Right cardiac atrium (tissue), 5 donors: ENCODE measurements around the gene NELL1. TPM values are rescaled to one million over a fixed set of nuclear protein-coding genes. Genes with fewer than 3 reads are reported as not detected.

Experiments used
- ATAC-seq, 2 donors: fragments of 200-7000 bp; cut with Tn5 transposase; one replicate each; pipeline versions ENCODE4 v1.8.0 to v1.9.1; 2020; ENCODE audit warnings: moderate library complexity in 2 of 2, mild to moderate bottlenecking in 1 of 2
- DNase-seq, 3 donors: peaks; one replicate each; pipeline ENCODE4 v3.0.0-alpha.2; 2020
- H3K27ac ChIP-seq: one replicate; pipeline ENCODE4 v1.5.1; 2013; ENCODE audit warnings: mild to moderate bottlenecking, low read length, control low read depth, moderate library complexity
- H3K27me3 ChIP-seq: one replicate; pipeline ENCODE4 v1.6.1; 2013; ENCODE audit not compliant: control insufficient read depth, insufficient read depth
- H3K4me1 ChIP-seq: one replicate; pipeline ENCODE4 v1.6.1; 2013; ENCODE audit warnings: low read length; ENCODE audit not compliant: control insufficient read depth, insufficient read depth
- H3K4me3 ChIP-seq: one replicate; pipeline ENCODE4 v1.5.1; 2013; ENCODE audit warnings: low read length, control low read depth
- H3K9me3 ChIP-seq: one replicate; pipeline ENCODE4 v1.6.1; 2013; ENCODE audit warnings: low read length; ENCODE audit not compliant: control insufficient read depth
- WGBS: extraction: QIAGEN DNeasy Blood & Tissue Kit; methylation state at CpG from one replicate; pipeline ENCODE4 v1.1.7; 2013; 5-methylcytosine and 5-hydroxymethylcytosine counted together
- intact Hi-C, 4 donors: fragments of 100-400 bp; cut with DNase I; formaldehyde crosslinking; loops; one replicate each; pipeline versions ENCODE4 v1.11.0 to v1.14.0; 2022 to 2023
- polyA plus RNA-seq: library from polyadenylated mRNA; stranded (reverse); fragments of 200-250 nt; gene quantifications from one replicate; pipeline ENCODE4 v1.2.3, GENCODE V29; 2013
- total RNA-seq, 4 donors: library from RNA; stranded (reverse); fragmentation: NEBNext Ultra II Directional; extraction: Animal tissue kit (Norgen Biotek cat#: 25700); gene quantifications; one replicate each; pipeline ENCODE4 v1.2.1, GENCODE V29; 2021
- donor health status: healthy with polysubstance abuse.
- donor health status: DM: no; HTN: yes; CAD: no.
- donor health status: DM: no; HTN: no; CAD: no.
- donor health status: DM: no; HTN: yes; CAD: no; lungs with severe emphysema.
- donor health status: DM: yes; HTN: yes; CAD: no.

The NELL1 gene
- total and polyA plus RNA-seq, 5 donors = 0.09 to 0.22 TPM; not detected in 3

- 8% methylated on average over 2 of the region's 2 CpGs for WGBS
- intact Hi-C loops = no loop called here
These were observed 673.8 kb downstream of the NELL1 start for GRCh38 chr11:21343204-21343603.

DNA sequence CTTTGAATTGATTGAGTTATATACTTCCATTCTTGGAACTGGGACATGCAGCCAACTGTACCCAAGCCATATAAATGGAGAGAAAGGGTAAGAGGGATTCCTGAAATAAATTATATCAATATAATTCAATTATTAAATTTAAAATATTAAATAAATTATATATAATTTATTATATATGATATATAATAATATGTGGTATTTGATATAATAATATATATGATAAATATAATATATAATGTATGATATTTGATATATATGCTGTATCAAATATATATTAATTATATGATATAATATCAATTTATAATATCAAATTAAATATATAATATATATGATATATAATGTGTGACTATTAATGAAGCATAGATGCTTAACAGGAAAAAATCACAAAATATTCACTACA, 677.0 kb downstream of the NELL1 start:
- H3K9me3 ChIP-seq = no peaks in the 10 kb centered on the region
- intact Hi-C loops = no loop called here
- ATAC-seq (no peak), DNase-seq (no peak)
- no peaks in the 10 kb centered on the region for H3K4me1 ChIP-seq
- H3K4me3 ChIP-seq = no peak overlapping the region
- H3K27ac ChIP-seq = no peak overlapping the region
- H3K27me3 ChIP-seq = no peaks in the 10 kb centered on the region

More at GRCh38 chr11:21343204-21343603, 673.8 kb downstream of the NELL1 start:
- ATAC-seq (no peak), DNase-seq (no peak)
- Histone ChIP-seq H3K4me1 (no peaks in the 10 kb centered on the region), H3K27me3 (no peaks in the 10 kb centered on the region), H3K4me3 (no peak overlapping the region), H3K27ac (no peak overlapping the region), H3K9me3 (no peaks in the 10 kb centered on the region)

GRCh38 chr11:21350613-21351012, 681.2 kb downstream of the NELL1 start:
- DNase-seq (no peak), ATAC-seq (no peak)
- Histone ChIP-seq H3K4me3 (no peak overlapping the region), H3K27ac (no peak overlapping the region), H3K9me3 (no peaks in the 10 kb centered on the region), H3K27me3 (no peaks in the 10 kb centered on the region), H3K4me1 (no peaks in the 10 kb centered on the region)
- intact Hi-C loops = no loop called here
- whole genome bisulfite sequencing = 82% methylated on average over 2 of the region's 2 CpGs

GRCh38 chr11:21353425-21353824, 684.0 kb downstream of the NELL1 start:
- no peak overlapping the region for H3K27ac ChIP-seq
- WGBS = 58% methylated on average over 5 of the region's 5 CpGs
- intact Hi-C loops = no loop called here
- no peak overlapping the region for H3K4me3 ChIP-seq
- no peaks in the 10 kb centered on the region for H3K9me3 ChIP-seq
- ATAC-seq (no peak), DNase-seq (no peak)
- H3K4me1 ChIP-seq = no peaks in the 10 kb centered on the region
- H3K27me3 ChIP-seq = no peaks in the 10 kb centered on the region

DNA sequence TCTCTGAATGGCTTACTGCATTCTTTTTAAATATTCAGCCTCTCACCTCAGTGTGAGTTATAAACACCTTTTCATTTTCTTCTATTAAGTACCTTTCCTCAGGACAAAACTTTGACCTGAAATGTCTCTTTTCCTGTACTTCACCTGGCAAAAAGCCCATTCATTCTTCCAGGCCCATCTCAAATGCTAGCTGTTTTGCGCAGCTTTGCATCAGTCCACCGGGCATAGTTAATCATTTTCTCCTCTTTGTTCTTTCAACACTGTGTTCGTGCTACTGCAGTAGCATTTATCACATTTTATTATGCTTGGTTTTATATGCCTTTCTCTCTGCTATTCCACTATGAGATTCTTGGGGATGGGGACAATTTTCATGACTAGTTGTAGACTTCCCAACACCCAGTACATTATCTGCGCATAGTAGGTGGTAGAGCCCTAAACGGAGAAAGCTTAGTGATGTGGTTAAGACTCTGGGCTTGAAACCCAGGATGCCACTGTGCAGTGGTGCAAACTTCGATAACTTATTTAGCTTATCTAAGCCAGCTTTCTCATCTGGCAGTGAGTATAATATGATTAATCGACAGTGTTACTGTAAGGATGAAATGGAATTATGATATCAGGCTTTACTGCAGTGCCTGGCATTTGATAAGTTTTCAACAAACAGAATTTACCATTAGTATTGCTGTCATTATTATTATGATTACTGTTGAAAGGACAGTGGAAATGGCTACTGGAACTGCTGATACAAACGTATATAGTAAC, 695.7 kb downstream of the NELL1 start:
- 43% methylated on average over 8 of the region's 8 CpGs for WGBS
- Histone ChIP-seq H3K4me3 (no peak overlapping the region), H3K27me3 (no peaks in the 10 kb centered on the region), H3K27ac (no peak overlapping the region), H3K4me1 (no peaks in the 10 kb centered on the region), H3K9me3 (no peaks in the 10 kb centered on the region)
- no peak for ATAC-seq
- intact Hi-C loops = no loop called here
- DNase-seq = no peak

DNA sequence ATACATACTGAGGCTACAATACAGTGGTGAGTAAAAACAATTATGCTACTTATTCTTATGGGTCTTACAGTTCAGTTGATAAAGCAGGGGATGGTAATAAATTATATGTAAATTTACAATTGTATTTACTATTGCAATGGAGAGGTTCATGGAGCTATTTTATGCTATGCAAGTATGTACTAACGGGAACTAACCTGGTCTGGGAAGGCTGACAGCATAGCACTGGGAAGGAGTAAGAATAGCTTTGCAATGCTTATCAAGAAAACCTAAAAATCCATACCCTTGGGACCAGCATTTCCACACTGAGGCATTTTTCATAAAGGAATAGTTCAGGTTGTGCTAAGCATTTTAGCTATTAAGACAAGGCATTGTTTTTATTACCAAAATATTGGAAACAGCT, 700.6 kb downstream of the NELL1 start:
- no peak for DNase-seq
- H3K9me3 ChIP-seq = no peaks in the 10 kb centered on the region
- H3K4me1 ChIP-seq = no peaks in the 10 kb centered on the region
- H3K4me3 ChIP-seq = no peak overlapping the region
- no peaks in the 10 kb centered on the region for H3K27me3 ChIP-seq
- H3K27ac ChIP-seq = no peak overlapping the region
- 37% methylated on average over 1 of the region's 1 CpG for WGBS
- ATAC-seq = no peak
- intact Hi-C loops = no loop called here

DNA sequence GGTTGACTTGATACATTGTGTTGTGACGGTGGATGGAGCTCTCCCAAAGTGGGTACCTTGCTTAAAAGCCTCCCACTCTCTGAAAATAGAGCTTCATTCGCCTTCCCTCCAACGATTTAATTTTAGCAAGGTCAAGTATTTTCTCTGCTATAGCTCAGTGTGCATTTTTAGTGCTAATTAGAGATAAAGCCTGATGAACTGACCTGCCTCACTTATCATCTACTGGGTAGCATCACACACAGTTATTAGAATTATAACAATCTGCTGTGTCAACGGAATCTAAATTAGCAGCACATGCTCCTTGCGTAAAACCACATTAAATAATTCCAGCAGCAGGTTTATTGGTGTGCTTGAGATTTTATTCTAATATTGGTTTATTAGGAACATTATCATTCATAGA, 701.7 kb downstream of the NELL1 start:
- no peak for ATAC-seq
- H3K4me1 ChIP-seq = no peaks in the 10 kb centered on the region
- no peaks in the 10 kb centered on the region for H3K27me3 ChIP-seq
- H3K9me3 ChIP-seq = no peaks in the 10 kb centered on the region
- H3K4me3 ChIP-seq = no peak overlapping the region
- intact Hi-C loops = no loop called here
- 54% methylated on average over 5 of the region's 5 CpGs for WGBS
- no peak for DNase-seq
- H3K27ac ChIP-seq = no peak overlapping the region

GRCh38 chr11:21372672-21373071, 703.3 kb downstream of the NELL1 start:
- ATAC-seq = no peak
- H3K4me1 ChIP-seq = no peaks in the 10 kb centered on the region
- H3K27ac ChIP-seq = no peak overlapping the region
- H3K4me3 ChIP-seq = no peak overlapping the region
- WGBS = 64% methylated on average over 1 of the region's 1 CpG
- no peaks in the 10 kb centered on the region for H3K9me3 ChIP-seq
- H3K27me3 ChIP-seq = no peaks in the 10 kb centered on the region
- intact Hi-C loops = no loop called here
- DNase-seq = no peak

DNA sequence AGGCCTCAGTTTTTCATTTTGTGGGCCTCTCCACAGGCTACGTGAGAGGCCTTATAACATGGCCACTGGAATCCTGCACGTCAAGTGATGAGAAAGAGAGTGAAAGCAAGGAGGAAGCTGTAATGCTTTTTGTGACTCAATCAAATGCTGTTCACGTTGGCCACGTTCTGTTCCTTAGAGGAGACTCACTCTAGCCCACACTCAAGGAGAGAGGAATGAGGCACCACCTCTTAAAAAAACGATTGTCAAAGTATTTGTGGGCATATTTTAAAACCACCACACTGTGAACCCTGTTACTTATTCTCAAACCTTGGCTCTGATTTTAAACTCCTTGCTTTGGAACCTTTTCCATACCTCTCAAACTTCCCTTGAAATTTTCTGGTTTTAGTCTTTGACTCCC, 705.0 kb downstream of the NELL1 start:
- intact Hi-C loops = no loop called here

DNA sequence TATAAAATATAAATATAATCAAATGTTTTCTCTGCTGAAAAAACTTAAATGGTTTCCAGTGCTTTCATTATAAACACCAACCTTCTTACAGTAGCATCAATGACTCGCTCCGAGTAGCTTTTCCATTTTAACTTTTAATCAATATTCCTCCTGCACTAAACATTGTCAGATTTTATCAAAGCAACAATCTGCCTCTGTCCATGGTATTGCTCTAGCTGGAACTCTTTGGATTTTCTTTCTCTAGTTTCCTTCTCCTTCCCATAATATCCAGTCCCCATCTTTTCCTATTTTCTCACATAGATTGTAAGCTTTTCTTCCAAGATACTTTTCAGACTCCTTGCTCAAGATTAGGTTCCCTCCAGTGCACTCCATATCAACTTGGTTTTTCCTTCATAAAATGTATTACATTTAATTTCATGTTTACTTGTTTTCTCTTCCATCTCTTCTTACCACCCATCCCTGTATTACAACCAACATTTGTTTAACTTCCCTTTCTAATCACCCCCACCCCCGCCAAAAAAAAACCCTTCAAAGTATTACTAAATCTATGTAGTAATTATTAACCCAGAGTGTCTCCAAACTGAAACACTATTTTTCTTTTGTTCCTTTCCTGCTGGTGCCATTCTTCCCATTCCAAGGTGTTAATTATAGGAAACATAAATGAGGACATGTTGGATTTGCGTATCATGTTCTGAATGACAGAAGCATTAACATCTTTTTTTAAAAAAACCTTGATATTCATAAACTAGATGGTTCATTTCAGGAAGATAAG, 716.5 kb downstream of the NELL1 start:
- intact Hi-C loops = no loop called here
- no peak for ATAC-seq
- H3K27ac ChIP-seq = no peak overlapping the region

More for the DNA sequence above, 705.0 kb downstream of the NELL1 start:
- ATAC-seq (no peak), DNase-seq (no peak)
- H3K27ac ChIP-seq = no peak overlapping the region
- H3K27me3 ChIP-seq = no peaks in the 10 kb centered on the region
- H3K4me3 ChIP-seq = no peak overlapping the region
- H3K9me3 ChIP-seq = no peaks in the 10 kb centered on the region
- 62% methylated on average over 5 of the region's 5 CpGs for WGBS
- H3K4me1 ChIP-seq = no peaks in the 10 kb centered on the region

GRCh38 chr11:21390430-21390829, 721.0 kb downstream of the NELL1 start:
- WGBS = 92% methylated on average over 5 of the region's 5 CpGs
- Histone ChIP-seq H3K27me3 (no peaks in the 10 kb centered on the region), H3K4me1 (no peaks in the 10 kb centered on the region), H3K9me3 (no peaks in the 10 kb centered on the region), H3K27ac (no peak overlapping the region), H3K4me3 (no peak overlapping the region)
- ATAC-seq (no peak), DNase-seq (no peak)
- intact Hi-C loops = no loop called here

More for the DNA sequence above, 716.5 kb downstream of the NELL1 start:
- no peaks in the 10 kb centered on the region for H3K9me3 ChIP-seq
- 74% methylated on average over 4 of the region's 4 CpGs for WGBS
- DNase-seq = no peak
- H3K4me1 ChIP-seq = no peaks in the 10 kb centered on the region
- no peaks in the 10 kb centered on the region for H3K27me3 ChIP-seq
- no peak overlapping the region for H3K4me3 ChIP-seq
